Measurements from ENCODE around the gene SNAP47. TPM values are rescaled to one million over a fixed set of nuclear protein-coding genes. Genes with fewer than 3 reads are reported as not detected.
A peak's percentile ranks its signal among the peaks of the same experiment; 100 is the strongest.
"Not testable (repeated sequence)": the region's sequence is repeated elsewhere in the genome, so short reads cannot be mapped to it uniquely, and the experiment has no call there.

Gene SNAP47, protein sequence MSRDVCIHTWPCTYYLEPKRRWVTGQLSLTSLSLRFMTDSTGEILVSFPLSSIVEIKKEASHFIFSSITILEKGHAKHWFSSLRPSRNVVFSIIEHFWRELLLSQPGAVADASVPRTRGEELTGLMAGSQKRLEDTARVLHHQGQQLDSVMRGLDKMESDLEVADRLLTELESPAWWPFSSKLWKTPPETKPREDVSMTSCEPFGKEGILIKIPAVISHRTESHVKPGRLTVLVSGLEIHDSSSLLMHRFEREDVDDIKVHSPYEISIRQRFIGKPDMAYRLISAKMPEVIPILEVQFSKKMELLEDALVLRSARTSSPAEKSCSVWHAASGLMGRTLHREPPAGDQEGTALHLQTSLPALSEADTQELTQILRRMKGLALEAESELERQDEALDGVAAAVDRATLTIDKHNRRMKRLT
- 44.9 TPM for total RNA-seq

DNA sequence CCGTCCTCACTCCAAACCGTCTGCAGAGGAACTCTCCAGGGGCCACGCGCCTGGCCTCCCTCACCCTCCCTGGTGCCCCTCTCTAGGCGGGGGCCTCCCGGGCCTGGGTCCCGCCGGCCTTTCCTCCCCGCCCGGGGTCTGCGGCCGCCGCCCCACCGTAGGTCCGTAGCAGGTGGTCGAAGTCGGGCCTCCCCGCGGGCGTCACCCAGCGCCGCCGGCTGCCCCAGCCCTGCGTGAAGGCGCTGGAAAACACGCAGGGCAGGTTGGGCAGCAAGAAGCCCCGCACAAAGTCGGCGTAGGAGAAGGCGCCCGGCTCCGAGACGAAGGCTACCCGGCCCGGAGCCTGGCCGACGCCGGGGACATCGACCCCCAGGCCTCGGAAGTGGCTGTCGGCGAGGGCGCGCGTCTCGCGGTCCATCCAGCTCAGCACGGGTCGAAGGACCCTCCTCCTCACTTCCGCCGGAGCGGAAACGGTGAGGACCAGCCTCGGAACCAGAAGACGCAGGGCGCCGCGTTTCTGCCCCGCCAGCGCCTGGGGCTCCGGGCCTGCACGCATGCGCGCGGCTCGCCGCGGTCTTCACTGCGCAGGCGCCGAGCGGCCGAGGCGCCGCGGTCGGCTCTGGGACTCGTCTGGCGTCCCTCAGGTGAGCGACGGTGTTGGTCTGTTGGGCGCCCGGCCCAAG, at the start of gene SNAP47, which contains the start of gene JMJD4:
Gene SNAP47, plus strand, starts transcription at position 580 of the 683 bp plus-strand sequence. CDS start 12,302 bp downstream, outside the sequence.
Gene JMJD4, minus strand, starts transcription at position 447 of the 683 bp plus-strand sequence. Its CDS starts 29 bp downstream, at position 418.
- Histone ChIP-seq H3K9me3 (ENCODE audit: control insufficient read depth in 3 of 3, low read length in 3 of 3) (no peaks in the 10 kb centered on the region), H3K4me1 (ENCODE audit: control insufficient read depth in 3 of 3, insufficient read depth in 3 of 3, low read length in 3 of 3) (peaks cover 21 to 52% (median 24%) of the 10 kb centered on the region in 3 donors), H3K4me3 (ENCODE audit: low read length in 3 of 3) (peak within 1 kb of the TSS; percentile 77 to 93 (median 90)), H3K27me3 (ENCODE audit: control insufficient read depth in 3 of 3, insufficient read depth in 3 of 3, low read length in 3 of 3) (no peaks in the 10 kb centered on the region), H3K27ac (ENCODE audit: low read depth, low read length) (peak within 1 kb of the TSS; percentile 86), H3K9ac (ENCODE audit: low read depth in 1 of 3, low read length in 3 of 3) (peak within 1 kb of the TSS; percentile 88 to 96 (median 89)), H3K36me3 (ENCODE audit: control insufficient read depth in 3 of 3, insufficient read depth in 3 of 3, low read length in 3 of 3) (peaks cover 20 to 29% (median 27%) of the 10 kb centered on the region in 3 donors)

DNA sequence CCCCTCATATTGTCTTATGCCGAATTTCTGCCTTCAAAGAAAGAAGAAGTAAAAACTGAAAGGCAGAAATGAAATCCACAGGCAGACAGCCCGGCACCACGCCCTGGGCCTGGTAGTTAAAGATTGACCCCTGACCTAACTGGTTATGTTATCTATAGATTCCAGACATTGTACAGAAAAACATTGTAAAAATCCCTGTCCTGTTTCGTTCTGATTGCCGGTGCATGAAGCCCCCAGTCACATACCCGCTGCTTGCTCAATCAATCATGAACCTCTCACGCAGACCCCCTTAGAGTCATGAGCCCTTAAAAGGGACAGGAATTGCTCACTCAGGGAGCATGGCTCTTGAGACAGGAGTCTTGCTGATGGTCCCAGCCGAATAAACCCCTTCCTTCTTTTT, 49.4 kb upstream of the SNAP47 start:
- Histone ChIP-seq H3K27ac (ENCODE audit: low read depth, low read length) (no peak overlapping the region), H3K27me3 (ENCODE audit: control insufficient read depth in 3 of 3, insufficient read depth in 3 of 3, low read length in 3 of 3) (no peaks in the 10 kb centered on the region), H3K9ac (ENCODE audit: low read depth in 1 of 3, low read length in 3 of 3) (no peak overlapping the region), H3K4me3 (ENCODE audit: low read length in 3 of 3) (no peak overlapping the region), H3K9me3 (ENCODE audit: control insufficient read depth in 3 of 3, low read length in 3 of 3) (peaks cover 0 to 5% (median 0%) of the 10 kb centered on the region in 3 donors), H3K4me1 (ENCODE audit: control insufficient read depth in 3 of 3, insufficient read depth in 3 of 3, low read length in 3 of 3) (no peaks in the 10 kb centered on the region), H3K36me3 (ENCODE audit: control insufficient read depth in 3 of 3, insufficient read depth in 3 of 3, low read length in 3 of 3) (no peaks in the 10 kb centered on the region)

DNA sequence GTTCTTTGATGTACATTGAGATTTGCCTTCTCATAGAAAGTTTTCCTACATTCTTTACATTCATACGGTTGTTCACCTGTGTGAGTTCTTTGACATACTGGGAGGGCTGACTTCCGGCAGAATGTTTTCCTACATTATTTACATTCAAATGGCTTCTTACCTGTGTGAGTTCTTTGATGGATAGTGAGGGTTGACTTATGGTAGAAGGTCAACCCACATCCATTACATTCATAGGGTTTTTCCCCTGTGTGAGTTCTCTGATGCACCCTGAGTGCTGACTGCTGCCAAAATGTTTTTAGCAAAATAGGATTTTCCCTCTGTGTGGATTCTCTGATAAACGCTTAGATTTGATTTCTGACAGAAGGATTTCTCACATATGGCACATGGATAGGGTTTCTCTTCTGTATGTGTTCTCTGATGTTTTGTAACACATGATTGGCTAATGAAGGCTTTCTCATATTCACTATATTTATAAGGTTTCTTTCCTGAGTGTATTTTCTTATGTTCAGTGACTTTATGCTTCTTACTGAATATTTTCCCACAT, 37.8 kb upstream of the SNAP47 start:
- H3K4me3 ChIP-seq (ENCODE audit: low read length in 3 of 3), result no peak overlapping the region
- no peak overlapping the region for H3K9ac ChIP-seq (ENCODE audit: low read depth in 1 of 3, low read length in 3 of 3)
- H3K36me3 ChIP-seq (ENCODE audit: control insufficient read depth in 3 of 3, insufficient read depth in 3 of 3, low read length in 3 of 3), result no peaks in the 10 kb centered on the region
- no peaks in the 10 kb centered on the region for H3K27me3 ChIP-seq (ENCODE audit: control insufficient read depth in 3 of 3, insufficient read depth in 3 of 3, low read length in 3 of 3)
- H3K27ac ChIP-seq (ENCODE audit: low read depth, low read length), result no peak overlapping the region
- no peaks in the 10 kb centered on the region for H3K4me1 ChIP-seq (ENCODE audit: control insufficient read depth in 3 of 3, insufficient read depth in 3 of 3, low read length in 3 of 3)
- H3K9me3 ChIP-seq (ENCODE audit: control insufficient read depth in 3 of 3, low read length in 3 of 3), result peaks cover 0 to 26% (median 15%) of the 10 kb centered on the region in 3 donors

DNA sequence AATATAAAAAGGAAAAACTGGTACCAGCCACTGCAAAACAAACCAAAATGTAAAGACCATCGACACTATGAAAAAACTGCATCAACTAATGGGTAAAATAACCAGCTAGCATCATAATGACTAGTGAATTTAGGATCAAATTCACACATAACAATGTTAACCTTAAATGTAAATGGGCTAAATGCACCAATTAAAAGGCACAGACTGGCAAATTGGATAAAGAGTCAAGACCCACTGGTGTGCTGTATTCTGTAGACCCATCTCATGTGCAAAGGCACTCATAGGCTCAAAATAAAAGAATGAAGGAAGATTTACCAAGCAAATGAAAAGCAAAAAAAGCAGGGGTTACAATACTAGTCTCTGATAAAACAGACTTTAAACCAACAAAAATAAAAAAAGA, 33.6 kb upstream of the SNAP47 start:
- H3K36me3 ChIP-seq (ENCODE audit: control insufficient read depth in 3 of 3, insufficient read depth in 3 of 3, low read length in 3 of 3); H3K4me1 ChIP-seq (ENCODE audit: control insufficient read depth in 3 of 3, insufficient read depth in 3 of 3, low read length in 3 of 3); H3K27ac ChIP-seq (ENCODE audit: low read depth, low read length); H3K4me3 ChIP-seq (ENCODE audit: low read length in 3 of 3); H3K9ac ChIP-seq (ENCODE audit: low read depth in 1 of 3, low read length in 3 of 3); H3K27me3 ChIP-seq (ENCODE audit: control insufficient read depth in 3 of 3, insufficient read depth in 3 of 3, low read length in 3 of 3): not testable (repeated sequence)
- peaks cover 2 to 13% (median 12%) of the 10 kb centered on the region in 3 donors for H3K9me3 ChIP-seq (ENCODE audit: control insufficient read depth in 3 of 3, low read length in 3 of 3)

DNA sequence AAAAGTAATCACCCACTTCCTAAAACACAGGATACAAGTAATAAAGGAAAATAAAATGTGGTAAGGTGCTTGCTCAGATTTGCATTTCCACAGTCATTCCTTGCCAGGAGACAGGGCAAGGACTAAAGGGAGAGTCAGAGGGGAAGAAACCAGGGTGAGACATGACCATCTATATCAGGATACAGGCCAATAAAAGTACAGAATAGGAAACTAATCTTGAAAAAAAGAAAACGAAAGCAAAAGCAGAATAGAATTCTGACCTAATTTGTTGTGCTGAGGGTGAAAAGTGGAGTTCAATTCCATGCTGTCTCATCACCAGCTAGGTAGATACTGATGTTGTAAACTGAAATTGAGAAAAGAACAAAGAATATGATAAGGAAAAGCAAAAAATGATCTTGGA, 27.4 kb upstream of the SNAP47 start:
- H3K9ac ChIP-seq (ENCODE audit: low read depth in 1 of 3, low read length in 3 of 3), result no peak overlapping the region
- H3K27me3 ChIP-seq (ENCODE audit: control insufficient read depth in 3 of 3, insufficient read depth in 3 of 3, low read length in 3 of 3), result no peaks in the 10 kb centered on the region
- H3K9me3 ChIP-seq (ENCODE audit: control insufficient read depth in 3 of 3, low read length in 3 of 3), result peaks cover 0 to 4% (median 2%) of the 10 kb centered on the region in 3 donors
- no peak overlapping the region for H3K27ac ChIP-seq (ENCODE audit: low read depth, low read length)
- H3K36me3 ChIP-seq (ENCODE audit: control insufficient read depth in 3 of 3, insufficient read depth in 3 of 3, low read length in 3 of 3), result no peaks in the 10 kb centered on the region
- H3K4me3 ChIP-seq (ENCODE audit: low read length in 3 of 3), result no peak overlapping the region
- no peaks in the 10 kb centered on the region for H3K4me1 ChIP-seq (ENCODE audit: control insufficient read depth in 3 of 3, insufficient read depth in 3 of 3, low read length in 3 of 3)

DNA sequence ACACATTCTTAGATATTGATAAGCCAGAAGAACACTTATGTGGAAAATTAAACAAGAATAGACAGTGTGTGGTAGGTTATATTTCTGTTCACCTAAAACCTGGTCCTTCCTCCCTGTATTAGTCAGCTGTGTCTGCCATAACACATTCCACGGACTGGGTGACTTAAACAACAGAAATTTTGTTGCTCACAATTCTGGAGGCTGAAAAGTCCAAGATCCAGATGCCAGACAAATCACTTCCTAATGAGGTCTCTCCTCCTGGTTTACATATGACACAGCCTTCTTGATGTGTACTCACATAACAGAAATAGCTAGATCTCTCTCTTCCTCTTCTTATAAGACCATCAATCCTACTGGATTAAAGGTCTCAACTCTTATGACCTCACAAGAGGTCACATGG, 25.8 kb upstream of the SNAP47 start:
- Histone ChIP-seq H3K9ac (ENCODE audit: low read depth in 1 of 3, low read length in 3 of 3) (no peak overlapping the region), H3K4me1 (ENCODE audit: control insufficient read depth in 3 of 3, insufficient read depth in 3 of 3, low read length in 3 of 3) (no peaks in the 10 kb centered on the region), H3K27me3 (ENCODE audit: control insufficient read depth in 3 of 3, insufficient read depth in 3 of 3, low read length in 3 of 3) (no peaks in the 10 kb centered on the region), H3K36me3 (ENCODE audit: control insufficient read depth in 3 of 3, insufficient read depth in 3 of 3, low read length in 3 of 3) (no peaks in the 10 kb centered on the region), H3K9me3 (ENCODE audit: control insufficient read depth in 3 of 3, low read length in 3 of 3) (peaks cover 0 to 6% (median 2%) of the 10 kb centered on the region in 3 donors), H3K4me3 (ENCODE audit: low read length in 3 of 3) (no peak overlapping the region), H3K27ac (ENCODE audit: low read depth, low read length) (no peak overlapping the region)

DNA sequence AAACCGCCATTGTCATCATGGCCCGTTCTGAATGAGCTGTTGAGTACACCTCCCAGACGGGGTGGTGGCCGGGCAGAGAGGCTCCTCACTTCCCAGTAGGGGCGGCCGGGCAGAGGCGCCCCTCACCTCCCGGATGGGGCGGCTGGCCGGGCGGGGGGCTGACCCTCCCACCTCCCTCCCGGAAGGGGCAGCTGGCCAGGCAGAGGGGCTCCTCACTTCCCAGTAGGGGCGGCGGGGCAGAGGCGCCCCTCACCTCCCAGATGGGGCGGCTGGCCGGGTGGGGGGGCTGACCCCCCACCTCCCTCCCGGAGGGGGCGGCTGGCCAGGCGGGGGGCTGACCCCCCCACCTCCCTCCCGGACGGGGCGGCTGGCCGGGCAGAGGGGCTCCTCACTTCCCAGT, 24.8 kb upstream of the SNAP47 start:
- H3K36me3 ChIP-seq (ENCODE audit: control insufficient read depth in 3 of 3, insufficient read depth in 3 of 3, low read length in 3 of 3); H3K4me1 ChIP-seq (ENCODE audit: control insufficient read depth in 3 of 3, insufficient read depth in 3 of 3, low read length in 3 of 3); H3K27ac ChIP-seq (ENCODE audit: low read depth, low read length); H3K4me3 ChIP-seq (ENCODE audit: low read length in 3 of 3); H3K27me3 ChIP-seq (ENCODE audit: control insufficient read depth in 3 of 3, insufficient read depth in 3 of 3, low read length in 3 of 3); H3K9ac ChIP-seq (ENCODE audit: low read depth in 1 of 3, low read length in 3 of 3); H3K9me3 ChIP-seq (ENCODE audit: control insufficient read depth in 3 of 3, low read length in 3 of 3): not testable (repeated sequence)

DNA sequence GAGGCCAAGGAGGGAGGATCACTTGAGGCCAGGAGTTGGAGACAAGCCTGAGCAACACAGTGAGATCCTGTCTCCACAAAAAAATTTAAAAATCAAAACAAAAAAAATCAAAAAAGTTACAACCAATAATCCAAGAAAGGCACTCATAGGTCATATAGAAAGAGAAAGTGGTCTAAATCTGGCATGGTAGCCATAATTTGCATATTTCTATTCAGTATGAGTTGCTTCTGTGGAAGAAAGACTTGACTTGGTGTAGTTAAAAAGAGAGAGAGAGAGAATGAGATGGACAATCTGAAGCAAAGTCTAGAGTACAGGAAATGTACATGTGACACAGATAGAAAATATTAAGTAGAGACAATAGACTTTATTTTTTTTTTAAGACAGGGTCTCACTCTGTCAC, 22.6 kb upstream of the SNAP47 start:
- Histone ChIP-seq H3K27me3 (ENCODE audit: control insufficient read depth in 3 of 3, insufficient read depth in 3 of 3, low read length in 3 of 3) (no peaks in the 10 kb centered on the region), H3K4me3 (ENCODE audit: low read length in 3 of 3) (no peak overlapping the region), H3K27ac (ENCODE audit: low read depth, low read length) (no peak overlapping the region), H3K9me3 (ENCODE audit: control insufficient read depth in 3 of 3, low read length in 3 of 3) (peaks cover 0 to 2% (median 0%) of the 10 kb centered on the region in 3 donors), H3K4me1 (ENCODE audit: control insufficient read depth in 3 of 3, insufficient read depth in 3 of 3, low read length in 3 of 3) (no peaks in the 10 kb centered on the region), H3K36me3 (ENCODE audit: control insufficient read depth in 3 of 3, insufficient read depth in 3 of 3, low read length in 3 of 3) (no peaks in the 10 kb centered on the region), H3K9ac (ENCODE audit: low read depth in 1 of 3, low read length in 3 of 3) (no peak overlapping the region)

DNA sequence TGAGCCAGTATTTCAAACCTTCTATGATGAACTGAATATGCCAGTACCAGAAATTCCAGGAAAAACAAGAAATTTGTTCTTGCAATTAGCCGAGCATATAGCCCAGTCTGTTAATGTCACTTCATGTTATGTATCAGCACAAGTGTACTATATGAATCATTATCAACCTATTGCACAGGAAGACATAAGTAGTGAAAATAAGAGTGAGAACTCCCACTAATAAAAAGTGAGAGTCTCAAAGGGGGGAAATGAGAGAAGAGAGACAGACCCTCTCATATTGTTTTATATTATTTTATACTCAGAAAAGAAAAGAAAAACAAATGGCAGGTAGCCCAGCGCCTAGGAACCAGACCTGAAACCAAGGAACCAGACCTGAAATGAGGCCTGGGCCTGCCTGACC, 16.3 kb upstream of the SNAP47 start:
- H3K27ac ChIP-seq (ENCODE audit: low read depth, low read length), result no peak overlapping the region
- H3K36me3 ChIP-seq (ENCODE audit: control insufficient read depth in 3 of 3, insufficient read depth in 3 of 3, low read length in 3 of 3), result no peaks in the 10 kb centered on the region
- no peak overlapping the region for H3K4me3 ChIP-seq (ENCODE audit: low read length in 3 of 3)
- no peak overlapping the region for H3K9ac ChIP-seq (ENCODE audit: low read depth in 1 of 3, low read length in 3 of 3)
- no peaks in the 10 kb centered on the region for H3K4me1 ChIP-seq (ENCODE audit: control insufficient read depth in 3 of 3, insufficient read depth in 3 of 3, low read length in 3 of 3)
- H3K9me3 ChIP-seq (ENCODE audit: control insufficient read depth in 3 of 3, low read length in 3 of 3), result peaks cover 3 to 7% (median 3%) of the 10 kb centered on the region in 3 donors
- no peaks in the 10 kb centered on the region for H3K27me3 ChIP-seq (ENCODE audit: control insufficient read depth in 3 of 3, insufficient read depth in 3 of 3, low read length in 3 of 3)

DNA sequence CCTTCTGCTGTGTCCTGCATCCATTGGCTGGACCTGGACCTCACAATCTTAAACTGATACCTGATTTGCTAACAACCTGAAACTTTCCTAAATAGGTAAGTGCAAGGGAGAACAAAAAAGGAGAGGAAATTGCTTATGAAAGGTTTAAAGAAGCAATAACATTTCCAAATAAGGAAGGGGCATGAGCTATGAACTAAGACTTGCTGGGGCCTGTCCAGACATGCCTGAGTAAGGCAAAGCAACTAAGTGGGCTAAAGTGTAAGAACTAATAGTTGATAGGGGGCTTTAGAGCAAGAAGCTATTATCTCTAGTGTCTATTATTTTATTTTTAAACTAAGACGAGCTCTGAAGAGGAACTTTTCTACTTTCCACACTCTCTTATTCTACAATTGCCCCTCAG, 11.8 kb upstream of the SNAP47 start:
- H3K9me3 ChIP-seq (ENCODE audit: control insufficient read depth in 3 of 3, low read length in 3 of 3), result peaks cover 3 to 7% (median 3%) of the 10 kb centered on the region in 3 donors
- no peak overlapping the region for H3K9ac ChIP-seq (ENCODE audit: low read depth in 1 of 3, low read length in 3 of 3)
- no peak overlapping the region for H3K4me3 ChIP-seq (ENCODE audit: low read length in 3 of 3)
- H3K27ac ChIP-seq (ENCODE audit: low read depth, low read length), result no peak overlapping the region
- H3K36me3 ChIP-seq (ENCODE audit: control insufficient read depth in 3 of 3, insufficient read depth in 3 of 3, low read length in 3 of 3), result no peaks in the 10 kb centered on the region
- H3K4me1 ChIP-seq (ENCODE audit: control insufficient read depth in 3 of 3, insufficient read depth in 3 of 3, low read length in 3 of 3), result peaks cover 0 to 4% (median 4%) of the 10 kb centered on the region in 3 donors
- peaks cover 0 to 3% (median 0%) of the 10 kb centered on the region in 3 donors for H3K27me3 ChIP-seq (ENCODE audit: control insufficient read depth in 3 of 3, insufficient read depth in 3 of 3, low read length in 3 of 3)
